Brain microvascular endothelial cell (primary cell): ENCODE results near the gene LEKR1.

Experiments used
- DNase-seq: peaks from one replicate; pipeline ENCODE4 v3.0.0-alpha.2; 2020
- H3K27ac ChIP-seq: fragments of 250-450 bp; sonication (Bioruptor Pico); 2 replicates; pipeline ENCODE4 v1.5.1; 2020; ENCODE audit warnings: mild to moderate bottlenecking, moderate library complexity
- H3K27me3 ChIP-seq: fragments of 250-450 bp; sonication (Bioruptor Pico); replicated peaks from 2 replicates; pipeline ENCODE4 v1.5.1; 2020; ENCODE audit warnings: mild to moderate bottlenecking
- H3K36me3 ChIP-seq: fragments of 250-450 bp; sonication (Bioruptor Pico); replicated peaks from 2 replicates; pipeline ENCODE4 v1.5.1; 2020; ENCODE audit warnings: mild to moderate bottlenecking
- H3K4me3 ChIP-seq: 2 replicates; pipeline ENCODE4 v1.5.1; 2011; ENCODE audit warnings: low read depth, mild to moderate bottlenecking, control low read depth, low read length, moderate library complexity
- CTCF ChIP-seq: IDR thresholded peaks from 2 replicates; pipeline ENCODE4 v1.5.1; 2011; ENCODE audit warnings: low read depth, mild to moderate bottlenecking, moderate library complexity, low read length, control low read depth, inconsistent platforms; ENCODE audit errors: missing control alignments
- in situ Hi-C: cut with HindIII; loops from 2 replicates; pipeline ENCODE4 v1.10.0; 2017; ENCODE audit warnings: low sequenced_read_pairs, low pct_ligation_motif_present

The LEKR1 gene

DNA sequence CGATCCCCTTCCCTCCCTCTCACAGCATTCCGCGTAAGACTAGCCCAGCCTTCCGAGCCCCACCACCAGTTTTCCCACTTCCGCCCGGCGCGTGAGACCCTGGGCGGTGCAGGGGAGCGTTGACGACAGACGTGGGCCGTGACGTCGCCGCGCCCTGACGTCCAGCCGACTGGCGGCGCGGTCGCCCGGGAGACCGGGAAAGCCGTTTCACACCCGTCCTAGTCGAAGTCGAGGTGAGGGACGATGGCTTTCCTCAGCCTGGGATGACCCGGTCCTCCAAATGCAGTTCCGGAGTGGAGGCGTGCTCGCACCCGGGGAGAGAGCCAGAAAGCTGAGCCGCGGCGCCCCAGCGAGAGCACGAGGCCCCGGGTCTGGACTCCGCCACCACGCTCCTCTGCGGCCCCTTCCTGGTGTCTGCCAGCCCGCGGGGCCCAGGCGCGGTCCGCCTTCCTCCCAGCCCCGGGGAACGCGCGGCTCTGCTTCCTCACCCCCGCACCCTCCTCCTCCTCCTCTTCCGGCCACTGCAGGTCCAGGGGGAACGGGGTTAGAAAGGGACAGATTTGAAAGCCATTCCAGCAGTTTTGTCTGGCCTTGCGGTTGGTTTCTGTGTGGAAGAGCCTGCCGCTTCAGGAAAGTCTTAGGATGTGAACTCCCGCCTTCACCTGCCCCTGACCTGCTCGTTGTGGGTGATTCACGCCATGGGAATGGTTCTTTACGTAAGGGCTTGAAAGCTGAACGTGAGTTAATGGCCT is at the start of gene LEKR1:
Gene LEKR1 (plus strand): TSS at position 210 of the 752 bp plus-strand sequence. CDS start 2,977 bp downstream, outside the sequence.
- no peak for TF ChIP-seq CTCF
- in situ Hi-C loops, result no loop called here
- Histone ChIP-seq H3K27ac (peak within 1 kb of the TSS; percentile 95), H3K27me3 (no peaks in the 10 kb centered on the region), H3K4me3 (peak within 1 kb of the TSS; percentile 63), H3K36me3 (no peaks in the 10 kb centered on the region)
- DNase-seq, result peak; percentile 97

DNA sequence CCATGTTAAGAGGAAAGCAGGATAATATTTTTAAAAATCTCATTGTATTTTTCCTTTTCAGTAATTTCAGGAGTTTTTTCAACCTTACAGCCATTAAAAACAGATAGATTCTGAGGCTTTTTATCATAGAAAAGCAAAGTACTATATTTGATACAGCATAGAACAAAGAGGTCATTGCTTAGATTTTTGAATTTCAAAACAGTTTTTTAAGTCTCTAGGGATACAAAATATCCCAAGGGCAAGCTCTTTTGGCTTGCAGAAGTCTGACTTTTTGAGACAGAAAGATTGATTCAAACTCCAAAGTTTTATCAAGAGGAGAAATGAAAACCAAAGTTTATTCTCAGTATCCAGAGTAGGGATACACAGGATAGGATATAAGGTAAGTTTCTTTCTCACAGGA is 49.3 kb upstream of the LEKR1 start:
- H3K36me3 ChIP-seq, result no peaks in the 10 kb centered on the region
- DNase-seq, result no peak
- H3K27ac ChIP-seq, result no peak overlapping the region
- no peak overlapping the region for H3K4me3 ChIP-seq
- TF ChIP-seq CTCF, result no peak
- in situ Hi-C loops, result no loop called here
- H3K27me3 ChIP-seq, result no peaks in the 10 kb centered on the region

DNA sequence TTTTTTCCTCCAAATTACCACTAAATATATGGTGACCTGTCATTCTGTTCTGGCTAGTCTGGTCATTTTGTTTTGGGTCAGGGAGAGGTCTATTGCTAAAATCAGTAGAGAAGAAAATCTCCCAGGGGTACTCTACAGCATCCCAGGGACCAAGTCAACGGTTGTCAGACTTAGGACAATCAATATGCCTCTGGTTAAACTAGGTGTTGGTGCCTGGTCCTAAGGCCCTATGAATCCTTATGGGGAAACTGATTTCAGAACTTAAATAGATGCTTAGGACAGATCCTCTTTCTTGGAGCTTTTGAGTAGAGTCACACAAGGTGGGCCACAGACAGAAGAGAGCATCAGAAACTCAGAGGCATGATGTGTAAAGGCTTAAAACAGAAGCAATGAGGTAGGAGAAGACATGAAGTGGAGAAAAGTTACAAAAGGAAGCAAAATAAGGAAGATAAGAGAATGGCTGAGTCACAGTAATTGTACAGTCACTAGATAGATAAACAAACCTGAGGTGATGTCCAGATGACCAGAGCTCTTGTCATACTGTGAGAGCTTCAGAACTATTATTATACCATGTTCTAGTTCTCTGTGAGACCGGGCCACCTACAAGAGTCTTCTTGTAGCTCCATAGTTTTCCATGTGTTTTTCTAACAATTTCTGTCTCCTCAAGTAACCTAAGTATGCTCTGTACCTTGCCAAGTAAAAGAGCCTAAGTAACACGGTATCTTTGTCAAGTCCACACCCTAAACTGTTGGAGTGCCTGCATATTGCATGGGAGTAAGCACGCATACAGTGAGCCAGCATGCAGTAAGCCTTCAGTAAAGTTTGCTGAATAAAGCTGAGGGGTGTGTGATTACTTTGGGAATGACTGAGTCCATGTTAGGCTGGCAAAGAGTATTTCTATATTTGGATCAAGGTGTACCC is 44.6 kb upstream of the LEKR1 start:
- peak overlapping the region; percentile 64 for H3K27ac ChIP-seq

GRCh38 chr3:156782319-156782718 is 43.8 kb upstream of the LEKR1 start:
- Histone ChIP-seq H3K27ac (peak overlapping the region; percentile 64), H3K27me3 (no peaks in the 10 kb centered on the region), H3K36me3 (no peaks in the 10 kb centered on the region), H3K4me3 (no peak overlapping the region)
- in situ Hi-C loops, result no loop called here
- no peak for TF ChIP-seq CTCF
- no peak for DNase-seq

More for the DNA sequence above, 44.6 kb upstream of the LEKR1 start:
- H3K27me3 ChIP-seq, result no peaks in the 10 kb centered on the region
- in situ Hi-C loops, result no loop called here
- H3K36me3 ChIP-seq, result no peaks in the 10 kb centered on the region
- peak; percentile 69 for DNase-seq
- no peak for TF ChIP-seq CTCF
- H3K4me3 ChIP-seq, result no peak overlapping the region

GRCh38 chr3:156782921-156783320 is 43.2 kb upstream of the LEKR1 start:
- H3K27me3 ChIP-seq, result no peaks in the 10 kb centered on the region
- in situ Hi-C loops, result no loop called here
- H3K36me3 ChIP-seq, result no peaks in the 10 kb centered on the region
- no peak overlapping the region for H3K4me3 ChIP-seq
- peak overlapping the region; percentile 64 for H3K27ac ChIP-seq
- no peak for TF ChIP-seq CTCF
- DNase-seq, result no peak
